GM10248 (cell line): Measurements from ENCODE around the gene LYRM4.

Source experiments
- CTCF ChIA-PET: fragments of 300-600 bp; sonication (Branson Sonifier 250); formaldehyde crosslinking; extraction: SDS; loops from one replicate; lab custom pipeline; 2021; ENCODE audit warnings: antibody characterized with exemption; lab: Yijun Ruan, JAX
- POLR2A ChIA-PET: fragments of 350-650 bp; sonication (Branson Sonifier 250); formaldehyde crosslinking; extraction: SDS; loops from one replicate; lab custom pipeline; 2020; ENCODE audit warnings: antibody characterized with exemption; lab: Yijun Ruan, JAX
- DNase-seq: peaks from one replicate; pipeline ENCODE4 v3.0.0; 2012; ENCODE audit errors: extremely low spot score
- CTCF ChIP-seq: IDR thresholded peaks from 2 replicates; pipeline ENCODE4 v1.5.1; 2012; ENCODE audit warnings: mild to moderate bottlenecking, low read depth; ENCODE audit errors: extremely low read depth, missing control alignments, control extremely low read depth

LYRM4 gene

DNA sequence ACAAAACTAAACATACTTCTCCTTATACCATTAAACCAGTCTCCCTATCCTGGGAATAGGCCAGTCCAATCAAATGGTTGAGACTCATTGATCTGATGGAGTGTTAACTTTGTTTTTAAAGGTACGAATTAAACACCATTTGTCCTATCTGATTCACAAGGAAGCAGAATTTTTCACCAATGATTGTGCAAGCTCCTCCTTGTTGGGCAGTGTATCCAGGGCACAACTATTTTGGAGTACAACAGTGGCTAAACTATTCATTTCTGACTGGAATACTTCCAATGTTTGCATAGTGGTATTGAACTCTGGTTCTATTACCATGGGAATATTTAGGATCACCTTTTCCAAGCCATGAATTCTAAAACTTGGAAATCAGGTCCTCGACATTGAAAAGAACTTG is 181.1 kb downstream of the LYRM4 start:
- ChIA-PET POLR2A (no interaction called here), CTCF (interaction anchor here (1.3 kb wide), 1 partner anchor 12 kb away, joined by 3 read pairs; no protein-coding TSS in a partner anchor)
- no peak for DNase-seq
- no peak for TF ChIP-seq CTCF

DNA sequence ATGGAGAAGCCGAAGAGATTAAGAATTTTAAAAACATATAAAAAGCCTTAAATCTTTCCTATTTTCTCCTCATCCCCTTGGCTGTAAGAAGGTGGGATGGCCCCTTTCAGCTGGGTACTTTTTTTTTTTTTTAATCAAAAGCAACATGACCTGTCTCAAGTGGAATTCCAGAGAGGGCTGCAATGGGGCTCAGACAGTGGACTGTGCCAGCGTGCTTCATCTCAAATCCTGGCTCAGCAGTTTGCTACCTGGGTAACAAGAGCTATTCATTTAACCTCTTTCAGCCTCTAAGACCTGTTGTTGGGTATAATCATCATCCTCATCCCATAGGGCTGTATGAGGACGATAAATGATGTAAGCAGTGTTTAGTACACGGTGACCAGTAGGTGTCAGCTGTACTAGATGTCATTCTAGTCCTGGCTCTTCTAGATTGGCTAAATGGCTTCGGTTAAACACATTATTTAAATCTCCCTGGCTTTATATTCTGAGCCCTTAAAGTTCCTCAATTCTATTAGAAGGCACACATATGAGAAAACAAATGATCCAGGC is 182.6 kb downstream of the LYRM4 start:
- ChIA-PET CTCF (interaction anchor here (1.3 kb wide), 1 partner anchor 63 kb away, joined by 3 read pairs; no protein-coding TSS in a partner anchor), POLR2A (no interaction called here)

DNA sequence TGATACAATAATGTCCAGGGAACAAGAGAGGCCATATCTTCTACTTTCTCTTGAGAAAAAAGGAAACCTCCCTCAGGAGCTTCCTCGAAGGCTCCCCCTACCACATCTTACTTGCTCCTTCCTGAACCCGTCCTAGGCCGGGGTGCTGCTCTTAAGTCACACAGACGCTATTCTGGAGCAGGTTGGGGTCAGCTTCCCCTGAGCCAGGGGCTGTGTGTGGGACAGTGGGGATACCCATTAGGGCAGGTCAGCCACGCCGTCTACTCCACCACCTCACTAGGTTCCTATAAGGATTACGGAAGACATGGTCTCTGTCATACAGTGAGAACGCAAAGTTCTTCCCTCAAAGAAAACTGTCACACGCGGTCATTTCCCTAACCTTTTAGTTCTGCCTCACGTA is 183.8 kb downstream of the LYRM4 start:
- CTCF ChIA-PET: no interaction called here
- DNase-seq: no peak
- POLR2A ChIA-PET: no interaction called here
- no peak for TF ChIP-seq CTCF

More for the DNA sequence above, 182.6 kb downstream of the LYRM4 start:
- DNase-seq: peak; percentile 47
- peak; percentile 42 for TF ChIP-seq CTCF

GRCh38 chr6:5073992-5074391 is 186.8 kb downstream of the LYRM4 start:
- TF ChIP-seq CTCF: no peak
- CTCF ChIA-PET: interaction anchor here (1.6 kb wide), 1 partner anchor 8 kb away, joined by 4 read pairs; no protein-coding TSS in a partner anchor
- POLR2A ChIA-PET: no interaction called here
- DNase-seq: no peak

GRCh38 chr6:5072440-5072839 is 188.3 kb downstream of the LYRM4 start:
- CTCF ChIA-PET: interaction anchor here (1.6 kb wide), 1 partner anchor 10 kb away, joined by 4 read pairs; no protein-coding TSS in a partner anchor
- POLR2A ChIA-PET: no interaction called here
- no peak for TF ChIP-seq CTCF
- DNase-seq: no peak

GRCh38 chr6:5071216-5071615 is 189.5 kb downstream of the LYRM4 start:
- ChIA-PET POLR2A (no interaction called here), CTCF (interaction anchor here (1.5 kb wide), 1 partner anchor 10 kb away, joined by 4 read pairs; no protein-coding TSS in a partner anchor)
- no peak for DNase-seq
- TF ChIP-seq CTCF: no peak
